ENCODE measurements around the gene AFAP1.
"Not testable (repeated sequence)": the region's sequence is repeated elsewhere in the genome, so short reads cannot be mapped to it uniquely, and the experiment has no call there.

AFAP1 gene

DNA sequence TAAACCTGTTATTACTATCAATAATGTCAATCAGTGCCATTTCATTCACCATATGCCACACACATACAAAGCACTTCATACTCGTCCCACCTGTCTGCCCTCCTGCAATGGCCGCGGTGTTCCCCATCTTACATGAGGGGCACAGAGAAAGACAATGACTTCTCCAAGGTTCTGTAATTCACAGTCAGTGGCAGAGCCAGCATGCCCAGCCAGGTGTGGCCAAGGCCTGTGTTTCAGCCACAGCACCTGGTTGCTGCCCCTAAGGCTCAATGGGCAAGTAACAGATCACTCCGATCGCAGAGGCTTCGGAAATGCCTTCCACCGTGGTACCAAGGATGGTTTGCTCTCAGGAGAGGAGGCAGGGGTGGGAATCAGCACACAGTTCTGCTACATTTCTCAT is 10.9 kb downstream of the AFAP1 start:
- no peak overlapping the region for H3K4me3 ChIP-seq (replicated peaks; ENCODE audit: low read depth, low read length)
- DNase-seq (ENCODE audit: low read depth): no peak
- TF ChIP-seq, protein P1, sequence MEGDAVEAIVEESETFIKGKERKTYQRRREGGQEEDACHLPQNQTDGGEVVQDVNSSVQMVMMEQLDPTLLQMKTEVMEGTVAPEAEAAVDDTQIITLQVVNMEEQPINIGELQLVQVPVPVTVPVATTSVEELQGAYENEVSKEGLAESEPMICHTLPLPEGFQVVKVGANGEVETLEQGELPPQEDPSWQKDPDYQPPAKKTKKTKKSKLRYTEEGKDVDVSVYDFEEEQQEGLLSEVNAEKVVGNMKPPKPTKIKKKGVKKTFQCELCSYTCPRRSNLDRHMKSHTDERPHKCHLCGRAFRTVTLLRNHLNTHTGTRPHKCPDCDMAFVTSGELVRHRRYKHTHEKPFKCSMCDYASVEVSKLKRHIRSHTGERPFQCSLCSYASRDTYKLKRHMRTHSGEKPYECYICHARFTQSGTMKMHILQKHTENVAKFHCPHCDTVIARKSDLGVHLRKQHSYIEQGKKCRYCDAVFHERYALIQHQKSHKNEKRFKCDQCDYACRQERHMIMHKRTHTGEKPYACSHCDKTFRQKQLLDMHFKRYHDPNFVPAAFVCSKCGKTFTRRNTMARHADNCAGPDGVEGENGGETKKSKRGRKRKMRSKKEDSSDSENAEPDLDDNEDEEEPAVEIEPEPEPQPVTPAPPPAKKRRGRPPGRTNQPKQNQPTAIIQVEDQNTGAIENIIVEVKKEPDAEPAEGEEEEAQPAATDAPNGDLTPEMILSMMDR (IDR thresholded peaks at IDR 0.05; ENCODE audit: low read length, missing control alignments): no peak

DNA sequence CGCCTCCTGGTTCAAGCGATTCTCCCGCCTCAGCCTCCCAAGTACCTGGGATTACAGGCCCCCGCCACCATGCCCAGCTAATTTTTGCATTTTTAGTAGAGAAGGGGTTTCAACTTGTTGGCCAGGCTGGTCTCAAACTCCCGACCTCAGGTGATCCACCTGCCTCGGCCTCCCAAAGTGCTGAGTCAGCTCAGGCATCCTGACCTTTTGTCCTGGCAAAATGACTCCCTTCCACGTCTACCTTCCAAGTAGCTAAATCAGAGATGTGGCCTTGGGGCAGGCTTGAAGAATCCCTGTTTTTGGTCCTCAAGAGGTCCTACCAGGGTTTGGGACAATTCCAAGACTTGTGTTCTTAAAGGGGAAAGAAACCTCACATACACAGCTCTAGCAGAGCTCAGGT is 12.8 kb downstream of the AFAP1 start:
- no peak overlapping the region for H3K4me3 ChIP-seq (replicated peaks; ENCODE audit: low read depth, low read length)
- TF ChIP-seq, protein P1 (IDR thresholded peaks at IDR 0.05; ENCODE audit: low read length, missing control alignments): no peak
- no peak for DNase-seq (ENCODE audit: low read depth)

GRCh38 chr4:7924570-7924969 is 15.1 kb downstream of the AFAP1 start:
- no peak overlapping the region for H3K4me3 ChIP-seq (replicated peaks; ENCODE audit: low read depth, low read length)
- DNase-seq (ENCODE audit: low read depth): no peak
- TF ChIP-seq, protein P1 (IDR thresholded peaks at IDR 0.05; ENCODE audit: low read length, missing control alignments): no peak

GRCh38 chr4:7924163-7924562 is 15.5 kb downstream of the AFAP1 start:
- DNase-seq (ENCODE audit: low read depth): no peak
- no peak overlapping the region for H3K4me3 ChIP-seq (replicated peaks; ENCODE audit: low read depth, low read length)
- TF ChIP-seq, protein P1 (IDR thresholded peaks at IDR 0.05; ENCODE audit: low read length, missing control alignments): no peak

- H3K4me3 ChIP-seq (replicated peaks; ENCODE audit: low read depth, low read length): no peak overlapping the region
- DNase-seq (ENCODE audit: low read depth): no peak
- TF ChIP-seq, protein P1 (IDR thresholded peaks at IDR 0.05; ENCODE audit: low read length, missing control alignments): no peak
These were observed 17.2 kb downstream of the AFAP1 start for GRCh38 chr4:7922466-7922865.

DNA sequence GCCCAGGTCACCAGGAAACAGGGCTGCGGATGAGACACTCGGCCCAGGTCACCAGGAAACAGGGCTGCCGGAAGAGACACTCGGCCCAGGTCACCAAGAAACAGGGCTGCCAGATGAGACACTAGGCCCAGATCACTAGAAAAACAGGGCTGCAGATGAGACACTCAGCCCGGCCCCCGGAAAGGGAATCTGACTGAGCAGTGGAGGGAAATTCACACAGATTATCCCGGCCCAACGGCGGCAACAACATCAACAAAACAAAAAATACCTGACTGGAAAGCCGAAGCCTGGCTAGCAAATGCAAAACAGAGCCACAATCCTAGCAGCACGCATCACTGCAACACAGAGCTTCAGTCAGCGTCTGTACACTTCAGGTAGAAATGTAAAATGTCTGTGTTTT is 20.7 kb downstream of the AFAP1 start:
- TF ChIP-seq, protein P1 (IDR thresholded peaks at IDR 0.05; ENCODE audit: low read length, missing control alignments): no peak
- no peak for DNase-seq (ENCODE audit: low read depth)
- no peak overlapping the region for H3K4me3 ChIP-seq (replicated peaks; ENCODE audit: low read depth, low read length)

- DNase-seq (ENCODE audit: low read depth); H3K4me3 ChIP-seq (replicated peaks; ENCODE audit: low read depth, low read length): not testable (repeated sequence)
These were observed 21.5 kb downstream of the AFAP1 start for GRCh38 chr4:7918187-7918586.

DNA sequence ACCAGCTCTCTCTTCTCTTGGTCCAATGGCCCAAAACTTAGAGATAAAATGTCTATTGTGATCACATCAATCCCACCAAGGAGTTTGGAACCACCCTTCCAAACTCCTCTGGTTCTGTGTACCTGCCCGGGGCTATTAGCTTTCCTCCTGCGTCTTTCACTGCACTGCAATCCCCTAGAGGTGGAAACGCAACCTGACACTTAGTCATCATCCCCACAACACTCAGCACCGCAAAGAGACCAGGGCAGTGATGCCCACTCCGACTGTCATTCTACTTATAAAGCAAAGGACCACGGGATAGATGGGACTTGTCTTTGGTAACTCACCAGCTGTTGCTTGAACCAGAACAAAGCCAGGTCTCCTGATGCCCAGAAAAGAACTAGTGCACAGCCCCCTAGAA is 22.0 kb downstream of the AFAP1 start:
- no peak for DNase-seq (ENCODE audit: low read depth)
- TF ChIP-seq, protein P1 (IDR thresholded peaks at IDR 0.05; ENCODE audit: low read length, missing control alignments): peak; percentile 3
- no peak overlapping the region for H3K4me3 ChIP-seq (replicated peaks; ENCODE audit: low read depth, low read length)

Data from fibroblast of pulmonary artery (primary cell).